Amygdala (tissue), 56 donors: ENCODE results near the gene GOLIM4.

Source experiments
- DNase-seq, 56 donors: peaks; one replicate each; lab custom pipeline; 2025; lab: John Stamatoyannopoulos, UW

The GOLIM4 gene

GRCh38 chr3:168102735-168103410 is 7.1 kb upstream of the GOLIM4 start:
- no peak for DNase-seq

- DNase-seq, result no peak
Measured at GRCh38 chr3:168100777-168101492, 5.2 kb upstream of the GOLIM4 start.

GRCh38 chr3:168097381-168097780 is 1.7 kb upstream of the GOLIM4 start:
- no peak for DNase-seq

- DNase-seq, result peak in 33 of 56 donors; percentile 2 to 78 (median 48)
Measured at GRCh38 chr3:168096210-168096652, 507 bp upstream of the GOLIM4 start.

GRCh38 chr3:168094877-168095610 is 680 bp downstream of the GOLIM4 start:
- DNase-seq, result peak in 48 of 56 donors; percentile 16 to 79 (median 60)

- peak in 9 of 56 donors; percentile 23 to 60 (median 47) for DNase-seq
Measured at GRCh38 chr3:168094580-168094876, 1.2 kb downstream of the GOLIM4 start.

- DNase-seq, result no peak
Measured at GRCh38 chr3:168093790-168094189, 1.9 kb downstream of the GOLIM4 start.

GRCh38 chr3:168093229-168093628 is 2.5 kb downstream of the GOLIM4 start:
- no peak for DNase-seq

- DNase-seq, result no peak
Measured at GRCh38 chr3:168091941-168092340, 3.8 kb downstream of the GOLIM4 start.

GRCh38 chr3:168091302-168091858 is 4.3 kb downstream of the GOLIM4 start:
- DNase-seq, result no peak

GRCh38 chr3:168090306-168091085 is 5.2 kb downstream of the GOLIM4 start:
- no peak for DNase-seq

- no peak for DNase-seq
Measured at GRCh38 chr3:168089179-168089771, 6.4 kb downstream of the GOLIM4 start.

- DNase-seq, result no peak
Measured at GRCh38 chr3:168088106-168088720, 7.5 kb downstream of the GOLIM4 start.

GRCh38 chr3:168087539-168087938 is 8.2 kb downstream of the GOLIM4 start:
- DNase-seq, result no peak

GRCh38 chr3:168086541-168087260 is 9.0 kb downstream of the GOLIM4 start:
- no peak for DNase-seq

GRCh38 chr3:168085491-168086119 is 10.1 kb downstream of the GOLIM4 start:
- DNase-seq, result no peak

- no peak for DNase-seq
Measured at GRCh38 chr3:168083906-168084305, 11.8 kb downstream of the GOLIM4 start.

GRCh38 chr3:168081856-168082255 is 13.9 kb downstream of the GOLIM4 start:
- DNase-seq, result no peak
